ENCODE measurements around the gene POLR2J.

POLR2J gene

DNA sequence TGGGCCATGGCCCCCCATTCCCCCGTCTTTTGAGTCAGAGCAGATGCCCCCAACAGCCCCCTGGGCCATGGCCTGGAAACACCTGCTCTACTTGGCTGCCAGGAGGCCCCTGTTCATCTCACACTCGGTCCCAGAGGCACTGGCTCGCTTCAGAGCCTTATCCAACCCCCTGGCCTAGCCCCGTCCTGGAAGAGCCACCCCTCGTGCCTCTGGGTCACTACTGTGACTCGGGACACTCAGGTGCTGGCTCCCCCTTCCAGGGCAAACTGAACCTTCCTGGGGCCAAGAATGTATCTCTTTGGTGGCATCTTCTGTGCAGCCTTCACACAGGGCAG is 7.0 kb downstream of the POLR2J start:
- TF ChIP-seq POLR2A (IDR thresholded peaks at IDR 0.05; ENCODE audit: low read depth, low read length): no peak
- DNase-seq (ENCODE audit: insufficient read length, low spot score): no peak
- no peak for FAIRE-seq

DNA sequence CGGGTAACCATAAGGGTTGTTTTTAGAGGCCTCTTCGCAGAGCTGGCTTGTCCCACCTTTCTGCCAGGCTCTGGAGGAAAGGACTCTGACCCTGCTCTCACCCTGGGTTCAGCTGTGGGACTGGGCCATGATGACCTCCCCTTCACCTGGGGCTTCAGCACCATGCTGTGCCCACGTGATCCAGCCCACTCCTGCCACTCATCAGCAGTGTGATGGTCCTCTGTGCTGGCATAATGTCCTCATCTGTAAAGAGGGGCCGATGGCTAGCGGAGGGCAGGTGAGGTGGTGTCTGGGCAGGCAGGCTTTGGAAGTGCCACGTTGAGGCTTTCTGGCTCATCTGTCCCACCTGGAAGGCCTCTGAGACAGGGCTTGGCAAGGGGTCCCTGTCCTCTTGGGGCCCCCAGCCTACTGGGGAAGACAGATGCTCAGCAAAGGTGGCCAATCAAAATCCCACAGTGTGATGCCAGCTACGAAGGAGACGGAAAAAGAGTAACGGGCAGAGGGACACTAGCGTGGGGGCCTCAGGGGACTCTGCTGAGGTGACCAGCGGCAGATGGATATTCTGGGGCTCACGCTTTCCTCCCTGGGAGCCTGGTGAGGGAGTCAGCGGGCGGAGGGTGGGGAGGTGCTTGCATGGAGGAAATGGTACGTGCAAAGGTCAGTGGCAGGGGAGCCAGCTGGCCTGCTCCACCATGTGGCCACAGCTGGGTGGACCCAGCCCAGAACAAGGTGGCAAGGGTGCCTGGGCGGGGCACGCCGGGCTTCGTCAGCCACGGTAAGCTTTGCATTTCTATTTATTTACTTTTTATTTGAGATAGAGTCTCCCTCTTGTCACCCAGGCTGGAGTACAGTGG is 8.5 kb downstream of the POLR2J start:
- no peak for TF ChIP-seq POLR2A (IDR thresholded peaks at IDR 0.05; ENCODE audit: low read depth, low read length)
- DNase-seq (ENCODE audit: insufficient read length, low spot score): no peak
- no peak for FAIRE-seq

DNA sequence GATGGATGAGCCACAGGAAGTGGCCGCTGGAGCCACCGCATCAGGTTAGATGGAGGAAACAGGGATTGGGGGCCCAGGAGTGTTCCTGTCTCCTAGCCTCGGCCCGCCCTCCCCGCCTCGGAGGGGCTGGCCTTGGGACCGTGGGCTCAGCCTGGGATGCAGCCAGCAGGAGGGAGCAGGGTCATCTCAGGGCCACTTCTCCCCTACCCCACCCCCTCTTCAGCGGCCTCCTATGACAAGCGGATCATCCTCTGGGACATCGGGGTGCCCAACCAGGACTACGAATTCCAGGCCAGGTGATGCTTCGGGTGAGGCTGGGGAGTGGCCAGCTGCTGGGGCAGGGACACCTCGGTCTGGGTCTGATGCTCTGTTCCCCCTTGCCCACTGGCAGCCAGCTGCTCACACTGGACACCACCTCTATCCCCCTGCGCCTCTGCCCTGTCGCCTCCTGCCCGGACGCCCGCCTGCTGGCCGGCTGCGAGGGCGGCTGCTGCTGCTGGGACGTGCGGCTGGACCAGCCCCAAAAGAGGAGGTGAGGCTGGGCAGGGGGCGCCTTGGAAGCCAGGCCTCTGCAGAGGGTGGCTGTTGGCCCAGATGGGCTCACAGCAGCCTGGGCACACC is 9.3 kb downstream of the POLR2J start:
- no peak for TF ChIP-seq POLR2A (IDR thresholded peaks at IDR 0.05; ENCODE audit: low read depth, low read length)
- DNase-seq (ENCODE audit: insufficient read length, low spot score) (no peak), FAIRE-seq (no peak)

DNA sequence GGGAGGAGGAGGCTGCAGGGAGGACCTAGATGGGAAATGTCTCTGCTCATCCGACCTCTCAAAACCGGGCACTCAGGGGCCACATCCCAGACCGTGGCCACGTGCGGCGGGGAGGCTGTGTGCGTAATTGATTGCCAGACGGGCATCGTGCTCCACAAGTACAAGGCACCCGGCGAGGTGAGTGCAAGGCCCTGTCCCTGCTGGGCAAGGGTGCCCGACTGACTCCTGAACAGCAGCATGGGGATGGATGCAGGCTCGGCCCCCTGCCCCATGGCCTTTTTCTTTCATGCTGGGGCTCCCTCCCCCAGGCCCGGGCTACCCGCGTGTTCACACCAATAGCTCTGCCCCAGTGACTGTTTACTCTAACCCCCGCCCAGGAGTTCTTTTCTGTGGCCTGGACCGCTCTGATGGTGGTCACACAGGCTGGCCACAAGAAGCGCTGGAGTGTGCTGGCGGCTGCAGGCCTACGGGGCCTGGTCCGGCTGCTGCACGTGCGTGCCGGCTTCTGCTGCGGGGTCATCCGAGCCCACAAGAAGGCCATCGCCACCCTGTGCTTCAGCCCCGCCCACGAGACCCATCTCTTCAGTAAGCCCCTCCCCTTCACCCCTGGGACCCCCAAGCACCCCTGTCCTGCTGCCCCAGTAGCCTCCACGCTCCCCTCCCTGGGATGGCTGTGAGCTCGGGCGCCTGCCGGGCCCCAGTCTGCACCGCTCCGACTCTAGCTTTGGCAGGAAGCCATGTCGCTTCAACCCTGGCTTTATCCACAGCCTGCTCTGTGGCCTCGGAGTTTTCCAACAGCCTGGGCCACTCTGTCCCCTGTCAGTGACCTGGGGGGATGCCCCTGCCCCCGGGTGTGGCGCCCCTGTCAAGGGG is 10.0 kb downstream of the POLR2J start:
- DNase-seq (ENCODE audit: insufficient read length, low spot score) (no peak), FAIRE-seq (no peak)
- no peak for TF ChIP-seq POLR2A (IDR thresholded peaks at IDR 0.05; ENCODE audit: low read depth, low read length)

DNA sequence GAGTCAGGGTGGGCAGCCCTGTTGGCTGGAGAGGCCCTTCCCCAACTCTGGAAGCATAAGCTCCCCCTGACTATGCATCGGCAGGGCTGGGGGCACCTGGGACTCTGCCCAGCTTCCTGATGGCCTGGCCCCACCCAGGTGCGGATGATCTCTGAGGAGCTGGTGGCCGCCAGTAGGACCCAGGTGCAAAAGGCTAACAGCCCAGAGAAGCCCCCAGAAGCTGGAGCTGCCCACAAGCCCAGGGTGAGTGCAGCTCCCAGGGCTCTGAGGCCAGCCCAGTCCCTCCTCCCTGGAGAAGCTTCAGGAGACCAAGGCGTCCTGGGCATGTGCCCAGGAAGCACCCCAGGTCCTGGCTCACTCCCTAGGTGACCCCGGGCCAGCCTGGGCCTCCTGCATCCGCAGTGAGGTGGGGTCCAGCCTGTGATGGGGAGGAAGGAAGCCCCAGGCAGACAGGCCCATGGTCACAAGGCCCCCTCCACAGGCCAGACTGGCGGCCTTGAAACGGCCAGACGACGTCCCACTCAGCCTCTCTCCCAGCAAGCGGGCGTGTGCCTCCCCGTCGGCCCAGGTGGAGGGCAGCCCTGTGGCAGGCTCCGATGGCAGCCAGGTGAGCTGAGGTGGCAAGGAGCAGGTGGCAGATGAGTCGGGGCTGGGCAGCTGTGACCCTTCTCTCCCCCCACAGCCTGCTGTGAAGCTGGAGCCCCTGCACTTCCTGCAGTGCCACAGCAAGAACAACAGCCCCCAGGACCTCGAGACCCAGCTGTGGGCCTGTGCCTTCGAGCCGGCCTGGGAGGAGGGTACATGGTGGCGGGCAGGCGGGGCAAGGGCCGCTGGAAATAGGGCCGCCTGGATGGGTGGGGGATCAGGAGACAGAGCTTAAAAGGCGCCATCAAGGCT is 10.9 kb downstream of the POLR2J start:
- DNase-seq (ENCODE audit: insufficient read length, low spot score) (no peak), FAIRE-seq (no peak)
- no peak for TF ChIP-seq POLR2A (IDR thresholded peaks at IDR 0.05; ENCODE audit: low read depth, low read length)

DNA sequence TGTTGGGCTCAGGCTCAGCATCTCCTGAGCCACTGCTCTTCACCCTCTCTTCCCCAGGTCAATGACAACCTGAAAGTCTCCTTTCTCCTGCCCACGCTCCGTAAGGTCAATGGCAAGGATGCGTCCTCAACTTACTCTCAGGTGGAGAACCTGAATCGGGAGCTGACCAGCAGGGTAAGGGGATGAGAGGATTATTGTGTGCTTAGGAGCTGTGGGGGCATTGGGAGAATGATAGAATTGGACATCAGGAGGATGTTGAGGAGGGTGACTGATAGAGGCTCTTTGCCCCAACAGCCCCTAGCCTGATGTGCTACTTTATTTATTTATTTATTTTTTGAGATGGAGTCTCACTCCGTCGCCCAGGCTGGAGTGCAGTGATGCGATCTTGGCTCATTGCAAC is 12.6 kb downstream of the POLR2J start:
- FAIRE-seq (no peak), DNase-seq (ENCODE audit: insufficient read length, low spot score) (no peak)
- no peak for TF ChIP-seq POLR2A (IDR thresholded peaks at IDR 0.05; ENCODE audit: low read depth, low read length)

DNA sequence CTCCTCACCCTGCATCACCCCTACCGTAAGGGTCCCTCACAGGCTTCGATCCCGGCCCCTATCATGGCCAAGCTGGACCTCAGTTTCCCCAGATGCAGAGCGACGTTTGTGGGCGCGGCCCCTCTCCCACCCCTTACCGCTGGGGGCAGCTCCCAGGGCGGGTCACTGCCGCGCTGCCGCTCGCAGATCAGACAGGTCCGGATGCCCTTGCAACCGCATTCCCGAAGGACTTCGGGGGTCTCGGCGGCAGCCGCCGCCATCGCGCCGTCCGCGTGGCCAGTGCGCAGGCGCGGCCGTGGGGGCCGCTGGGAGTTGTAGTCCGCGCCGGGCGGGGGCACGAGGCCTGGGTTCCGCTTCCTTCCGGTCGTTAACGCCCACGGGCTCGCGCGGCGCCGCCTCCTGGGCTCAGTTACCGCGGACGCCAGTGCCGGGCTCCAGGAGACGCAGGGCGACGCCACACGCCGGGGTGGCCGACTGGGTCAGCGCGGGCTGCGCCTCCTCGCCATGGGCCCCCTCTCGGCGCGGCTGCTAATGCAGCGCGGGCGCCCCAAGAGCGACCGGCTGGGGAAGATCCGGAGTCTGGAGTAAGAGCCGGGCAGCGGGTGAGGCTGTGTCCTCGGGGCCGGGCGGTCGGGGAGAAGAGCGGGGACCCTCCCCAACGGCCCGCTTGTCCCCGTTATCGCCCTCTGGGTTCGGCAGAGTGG is 14.0 kb downstream of the POLR2J start, which contains the start of the genes ALKBH4 and LRWD1:
ALKBH4 (minus strand) TSS at position 287 of the 704 bp plus-strand sequence; CDS start at position 260, 27 bp downstream.
LRWD1 (plus strand) TSS at position 408 of the 704 bp plus-strand sequence; CDS start at position 505, 97 bp downstream.
- TF ChIP-seq POLR2A (IDR thresholded peaks at IDR 0.05; ENCODE audit: low read depth, low read length): peak; percentile 97
- no peak for FAIRE-seq

DNA sequence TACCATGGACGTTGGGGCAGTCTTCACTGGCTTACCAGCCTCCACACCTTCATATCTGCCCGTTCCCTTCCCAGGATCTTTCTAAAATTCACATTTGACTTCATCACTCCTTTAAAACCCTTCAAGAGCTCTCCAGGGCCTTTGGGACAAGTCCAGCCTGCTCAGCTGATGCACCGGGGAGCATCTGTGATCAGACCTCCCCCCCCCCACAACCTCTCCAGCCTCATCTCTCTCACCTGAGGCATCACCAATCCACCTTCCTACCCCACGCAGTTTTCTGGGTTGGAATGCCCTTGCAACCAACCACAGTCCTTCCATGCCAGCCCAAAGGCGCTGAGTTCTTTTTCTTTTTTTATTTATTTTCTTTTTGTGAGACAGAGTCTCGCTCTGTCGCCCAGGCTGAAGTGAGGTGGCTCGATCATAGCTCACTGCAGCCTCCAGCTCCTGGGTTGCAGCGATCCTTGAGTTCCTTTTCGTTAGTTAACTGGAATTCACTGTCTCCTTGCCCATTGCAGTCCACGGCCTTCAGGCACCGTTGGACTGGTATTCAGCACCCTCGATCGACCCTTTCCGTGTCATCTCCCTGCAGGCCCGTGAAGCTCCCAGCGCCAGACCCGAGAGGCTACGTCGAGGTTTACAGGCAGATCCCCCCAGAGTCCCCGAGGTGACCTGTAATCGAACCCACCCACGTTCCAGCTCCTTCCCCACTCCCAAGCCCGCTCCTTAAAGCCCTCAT is 14.7 kb downstream of the POLR2J start:
- no peak for TF ChIP-seq POLR2A (IDR thresholded peaks at IDR 0.05; ENCODE audit: low read depth, low read length)
- DNase-seq (ENCODE audit: insufficient read length, low spot score) (no peak), FAIRE-seq (no peak)

More for the DNA sequence above, 14.0 kb downstream of the POLR2J start, which contains the start of the genes ALKBH4 and LRWD1:
- DNase-seq (ENCODE audit: insufficient read length, low spot score): peak; percentile 98

DNA sequence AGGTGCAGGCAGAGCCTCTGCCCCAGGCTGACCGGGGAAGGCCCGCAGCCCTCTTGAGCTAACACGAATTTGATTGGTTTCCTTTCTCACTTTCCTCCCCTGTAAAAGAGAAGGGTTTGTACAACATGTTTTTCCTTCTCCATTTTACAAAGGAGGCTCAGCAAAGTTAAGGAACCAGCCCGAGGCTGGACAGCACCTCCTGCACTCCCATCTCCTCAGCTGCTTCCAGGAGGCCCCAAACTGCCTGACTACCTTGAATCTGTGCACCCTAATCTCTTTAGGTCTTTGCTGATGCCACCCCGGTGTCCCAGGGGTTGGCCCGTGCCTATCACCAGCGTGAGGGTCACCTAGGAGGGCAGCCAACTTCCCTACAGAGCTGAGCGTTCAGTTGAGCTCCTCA is 18.3 kb downstream of the POLR2J start:
- FAIRE-seq: no peak
- no peak for TF ChIP-seq POLR2A (IDR thresholded peaks at IDR 0.05; ENCODE audit: low read depth, low read length)
- no peak for DNase-seq (ENCODE audit: insufficient read length, low spot score)

DNA sequence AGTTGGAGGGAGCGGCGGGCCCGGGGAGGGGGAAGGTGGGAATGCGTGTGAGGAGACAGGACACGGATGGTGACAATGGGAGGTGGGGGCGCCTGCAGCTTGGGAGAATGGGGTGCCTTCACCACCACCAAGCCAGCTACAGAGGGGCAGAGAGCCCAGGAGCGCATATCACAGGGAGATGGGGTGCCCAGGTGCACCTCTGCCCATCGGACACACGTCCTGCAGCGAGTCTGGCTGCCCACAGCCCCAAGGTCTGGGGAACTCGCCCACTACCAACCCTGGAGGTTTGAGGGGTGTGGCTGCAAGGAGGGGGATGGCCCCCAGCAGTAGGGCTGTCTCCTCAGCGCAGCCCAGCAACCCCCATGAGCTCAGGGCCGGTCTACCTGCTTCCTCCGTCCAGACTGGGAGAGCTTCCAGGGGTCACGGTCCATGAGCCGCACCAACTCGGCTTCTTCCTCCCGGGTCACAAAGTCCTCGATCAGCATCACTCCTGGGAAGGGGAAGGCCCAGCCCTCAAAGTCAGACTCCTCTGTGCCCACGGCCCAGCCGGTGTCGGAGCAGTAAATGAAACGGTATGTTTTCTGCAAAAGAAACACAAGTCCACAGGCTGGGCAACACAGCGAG is 19.4 kb downstream of the POLR2J start:
- DNase-seq (ENCODE audit: insufficient read length, low spot score): no peak
- TF ChIP-seq POLR2A (IDR thresholded peaks at IDR 0.05; ENCODE audit: low read depth, low read length): no peak
- no peak for FAIRE-seq

DNA sequence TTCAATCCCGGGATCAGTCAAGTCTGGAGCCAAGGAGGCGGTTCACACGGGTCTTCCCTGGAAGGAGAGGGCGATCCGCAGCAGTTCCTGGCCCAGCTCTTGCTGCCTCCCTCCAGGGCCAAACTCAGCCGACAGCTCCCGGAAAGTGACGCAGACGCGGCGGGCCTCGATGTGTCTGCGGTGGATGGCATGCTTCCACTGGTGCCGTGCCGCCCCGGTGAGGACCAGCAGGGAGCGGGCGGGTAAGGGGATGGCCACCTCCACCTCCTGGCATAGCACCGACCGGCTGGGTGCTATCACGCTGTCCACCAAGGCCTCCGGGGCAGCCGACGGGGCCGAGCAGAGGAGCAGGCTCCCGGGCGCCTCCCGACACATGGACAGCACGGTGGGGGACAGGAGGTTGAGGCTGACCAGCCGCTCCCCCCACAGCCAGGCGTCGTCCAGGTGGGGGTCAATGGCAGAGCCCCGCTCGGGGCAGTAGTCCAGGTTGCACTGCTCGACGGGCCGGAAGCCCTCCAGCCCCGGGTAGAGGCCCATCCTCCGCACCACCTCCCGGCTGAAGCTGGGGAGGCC is 21.3 kb downstream of the POLR2J start:
- no peak for TF ChIP-seq POLR2A (IDR thresholded peaks at IDR 0.05; ENCODE audit: low read depth, low read length)
- FAIRE-seq (no peak), DNase-seq (ENCODE audit: insufficient read length, low spot score) (no peak)

Data from H54 (cell line).